Upper lobe of left lung (tissue), 6 donors: Measurements from ENCODE around the gene UBE3B. TPM values are rescaled to one million over a fixed set of nuclear protein-coding genes. Genes with fewer than 3 reads are reported as not detected.
A peak's percentile ranks its signal among the peaks of the same experiment; 100 is the strongest.
"Not testable (repeated sequence)": the region's sequence is repeated elsewhere in the genome, so short reads cannot be mapped to it uniquely, and the experiment has no call there.

ENCODE experiments used
- ATAC-seq, 2 donors: fragments of 200-7000 bp; cut with Tn5 transposase; one replicate each; pipeline ENCODE4 v1.9.1; 2022; ENCODE audit warnings: mild to moderate bottlenecking in 2 of 2, moderate library complexity in 2 of 2; ENCODE audit not compliant: low FRiP score in 2 of 2
- DNase-seq, 2 donors: peaks; one replicate each; pipeline ENCODE4 v3.0.0-alpha.2; 2019 to 2020
- H3K27ac ChIP-seq, 4 donors: fragments of 200-600 bp; sonication (generic); one replicate each; pipeline ENCODE4 v1.5.1; 2016 to 2019
- H3K27me3 ChIP-seq, 4 donors: fragments of 200-600 bp; sonication (generic); one replicate each; pipeline ENCODE4 v1.5.1; 2017 to 2019
- H3K36me3 ChIP-seq, 4 donors: fragments of 200-600 bp; sonication (generic); one replicate each; pipeline ENCODE4 v1.5.1; 2016 to 2019
- H3K4me1 ChIP-seq, 4 donors: fragments of 200-600 bp; sonication (generic); one replicate each; pipeline ENCODE4 v1.5.1; 2018 to 2019
- H3K4me3 ChIP-seq, 4 donors: fragments of 200-600 bp; sonication (generic); one replicate each; pipeline ENCODE4 v1.5.1; 2017 to 2019; ENCODE audit warnings: mild to moderate bottlenecking in 2 of 4, moderate library complexity in 1 of 4
- H3K9me3 ChIP-seq, 4 donors: fragments of 200-600 bp; sonication (generic); one replicate each; pipeline ENCODE4 v1.5.1; 2018 to 2019
- EP300 ChIP-seq, 4 donors: sonication (generic); formaldehyde crosslinking; IDR thresholded peaks; one replicate each; pipeline ENCODE4 v1.5.1; 2017; ENCODE audit warnings: antibody characterized with exemption in 4 of 4, control low read depth in 2 of 4
- POLR2A ChIP-seq, 4 donors: fragments of 450-650 bp; IDR thresholded peaks; one replicate each; pipeline ENCODE4 v1.5.1; 2016 to 2017; ENCODE audit warnings: antibody characterized with exemption in 4 of 4, mild to moderate bottlenecking in 2 of 4
- POLR2AphosphoS5 ChIP-seq, 2 donors: sonication (generic); formaldehyde crosslinking; IDR thresholded peaks; one replicate each; pipeline ENCODE4 v1.5.1; 2017; ENCODE audit warnings: antibody characterized with exemption in 2 of 2
- WGBS, 2 donors: methylation state at CpG; one replicate each; pipeline ENCODE4 v1.1.5; 2017 to 2018; 5-methylcytosine and 5-hydroxymethylcytosine counted together
- total RNA-seq, 6 donors: library from RNA; depleted of rRNA in 4 of 6; stranded (reverse); fragments of >200 nt in 4 of 6; gene quantifications; one replicate each; pipeline versions ENCODE4 v1.1.0 to v1.2.1, GENCODE V29; 2016 to 2021
- TF ChIP-seq, protein P1 (sequence below), 6 experiments: fragments of 450-650 bp in 4 of 6; fragments of 200-600 bp in 2 of 6; sonication (generic) in 2 of 6; IDR thresholded peaks; one replicate each; pipeline ENCODE4 v1.5.1; 2016 to 2019; ENCODE audit warnings: antibody characterized with exemption in 6 of 6
- donor health status: DM: no; HTN: no; CAD: no; lungs with moderate emphysema.
- donor health status: DM: no; HTN: yes; CAD: no; lungs with severe emphysema.

UBE3B gene
- total RNA-seq, 6 donors from 2014 or later = 27.0 to 69.1 (median 44.7) TPM

DNA sequence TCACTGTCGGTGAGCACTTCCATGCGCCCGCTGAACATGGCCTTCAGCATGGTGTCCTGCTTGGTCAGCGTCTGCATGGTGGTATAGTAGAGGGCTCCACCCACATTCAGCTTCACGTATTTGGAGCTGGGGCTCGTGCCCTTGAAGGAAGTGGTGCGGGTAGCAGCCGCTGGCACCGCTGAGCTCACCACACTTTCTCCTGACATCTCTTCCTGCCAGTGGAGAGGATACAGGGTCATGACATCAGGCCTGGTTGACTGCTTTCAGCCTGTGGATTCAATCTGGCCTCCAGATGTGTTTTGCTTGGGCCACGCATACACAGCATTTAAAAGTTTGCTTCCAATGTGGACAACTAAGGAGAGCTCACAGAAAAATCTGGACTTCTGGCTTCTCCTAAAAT, 7.9 kb upstream of the UBE3B start:
- no peak for ATAC-seq
- Histone ChIP-seq H3K27me3 (no peaks in the 10 kb centered on the region), H3K4me3 (no peak overlapping the region), H3K4me1 (peaks cover 53 to 93% (median 66%) of the 10 kb centered on the region in 4 donors), H3K36me3 (peaks cover 0 to 63% (median 20%) of the 10 kb centered on the region in 4 donors), H3K27ac (peak overlapping the region in 2 of 4 donors; percentile 5 to 6), H3K9me3 (no peaks in the 10 kb centered on the region)
- TF ChIP-seq POLR2A (IDR thresholded peaks at IDR 0.05) (no peak), EP300 (IDR thresholded peaks at IDR 0.05) (no peak), POLR2AphosphoS5 (IDR thresholded peaks at IDR 0.05) (no peak)
- TF ChIP-seq, protein P1, sequence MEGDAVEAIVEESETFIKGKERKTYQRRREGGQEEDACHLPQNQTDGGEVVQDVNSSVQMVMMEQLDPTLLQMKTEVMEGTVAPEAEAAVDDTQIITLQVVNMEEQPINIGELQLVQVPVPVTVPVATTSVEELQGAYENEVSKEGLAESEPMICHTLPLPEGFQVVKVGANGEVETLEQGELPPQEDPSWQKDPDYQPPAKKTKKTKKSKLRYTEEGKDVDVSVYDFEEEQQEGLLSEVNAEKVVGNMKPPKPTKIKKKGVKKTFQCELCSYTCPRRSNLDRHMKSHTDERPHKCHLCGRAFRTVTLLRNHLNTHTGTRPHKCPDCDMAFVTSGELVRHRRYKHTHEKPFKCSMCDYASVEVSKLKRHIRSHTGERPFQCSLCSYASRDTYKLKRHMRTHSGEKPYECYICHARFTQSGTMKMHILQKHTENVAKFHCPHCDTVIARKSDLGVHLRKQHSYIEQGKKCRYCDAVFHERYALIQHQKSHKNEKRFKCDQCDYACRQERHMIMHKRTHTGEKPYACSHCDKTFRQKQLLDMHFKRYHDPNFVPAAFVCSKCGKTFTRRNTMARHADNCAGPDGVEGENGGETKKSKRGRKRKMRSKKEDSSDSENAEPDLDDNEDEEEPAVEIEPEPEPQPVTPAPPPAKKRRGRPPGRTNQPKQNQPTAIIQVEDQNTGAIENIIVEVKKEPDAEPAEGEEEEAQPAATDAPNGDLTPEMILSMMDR (IDR thresholded peaks at IDR 0.05) = no peak
- no peak for DNase-seq
- WGBS, 2 donors = 88 to 89% methylated on average over 10 of the region's 10 CpGs

DNA sequence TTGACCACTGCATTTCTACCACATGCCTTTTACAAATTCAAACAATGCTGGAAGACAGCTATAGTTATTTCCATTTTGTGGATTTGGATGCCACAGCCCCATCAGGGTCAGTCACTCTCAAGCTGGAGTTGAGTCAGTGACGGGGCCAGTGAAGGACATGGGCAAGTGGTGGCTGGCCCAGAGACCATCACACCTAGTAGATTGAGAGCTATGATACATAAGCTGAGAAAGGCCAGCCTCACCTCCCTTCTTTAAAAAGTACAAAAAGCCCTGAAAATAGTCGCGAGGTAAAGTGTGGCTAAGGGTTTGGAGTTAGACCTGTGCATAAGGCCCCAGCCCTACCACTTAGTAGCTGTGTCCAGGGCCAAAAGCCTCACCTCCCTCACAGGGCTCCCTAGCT, 4.4 kb upstream of the UBE3B start:
- peaks cover 43 to 86% (median 52%) of the 10 kb centered on the region in 4 donors for H3K4me1 ChIP-seq
- no peaks in the 10 kb centered on the region for H3K27me3 ChIP-seq
- H3K27ac ChIP-seq = peak overlapping the region in 2 of 4 donors; percentile 11 to 23
- no peaks in the 10 kb centered on the region for H3K9me3 ChIP-seq
- WGBS, 2 donors = 87 to 91% methylated on average over 3 of the region's 3 CpGs
- no peak for DNase-seq
- ATAC-seq = no peak
- H3K36me3 ChIP-seq = peaks cover 0 to 32% (median 12%) of the 10 kb centered on the region in 4 donors
- TF ChIP-seq POLR2A (IDR thresholded peaks at IDR 0.05) (no peak), EP300 (IDR thresholded peaks at IDR 0.05) (no peak), POLR2AphosphoS5 (IDR thresholded peaks at IDR 0.05) (no peak)
- TF ChIP-seq, protein P1 (IDR thresholded peaks at IDR 0.05) = no peak
- no peak overlapping the region for H3K4me3 ChIP-seq

DNA sequence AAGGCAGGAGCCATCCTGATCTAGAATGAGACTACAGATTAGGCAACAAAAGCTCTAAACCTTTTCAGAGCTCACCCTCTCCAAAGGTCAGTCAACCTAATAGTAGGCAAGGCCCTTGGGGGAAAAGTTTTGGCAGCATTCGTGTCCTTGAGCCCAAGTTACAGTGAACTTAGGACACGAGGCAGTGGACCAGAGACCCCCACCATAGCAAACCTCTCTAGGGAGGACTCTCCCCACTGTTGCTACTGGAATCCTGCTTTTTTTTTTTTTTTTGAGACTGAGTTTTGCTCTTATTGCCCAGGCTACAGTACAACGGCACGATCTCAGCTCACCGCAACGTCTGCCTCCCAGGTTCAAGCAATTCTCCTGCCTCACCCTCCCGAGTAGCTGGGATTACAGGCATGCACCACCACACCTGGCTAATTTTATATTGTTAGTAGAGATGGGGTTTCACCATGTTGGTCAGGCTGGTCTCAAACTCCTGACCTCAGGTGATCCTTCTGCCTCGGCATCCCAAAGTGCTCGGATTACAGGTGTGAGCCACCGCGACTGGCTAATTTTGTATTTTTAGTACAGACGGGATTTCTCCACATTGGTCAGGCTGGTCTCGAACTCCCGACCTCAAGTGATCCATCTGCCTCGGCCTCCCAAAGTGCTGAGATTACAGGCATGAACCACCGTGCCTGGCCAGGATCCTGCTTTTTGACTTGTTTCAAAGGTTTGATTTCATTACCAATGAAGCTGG, 3.7 kb upstream of the UBE3B start:
- Histone ChIP-seq H3K36me3 (peaks cover 0 to 26% (median 7%) of the 10 kb centered on the region in 4 donors), H3K4me1 (peaks cover 45 to 87% (median 53%) of the 10 kb centered on the region in 4 donors), H3K27ac (peak overlapping the region in 2 of 4 donors; percentile 11 to 23)
- not testable (repeated sequence) for H3K4me3 ChIP-seq, H3K9me3 ChIP-seq, H3K27me3 ChIP-seq, DNase-seq, ATAC-seq
- WGBS, 2 donors = 87 to 91% methylated on average over 16 of the region's 16 CpGs

DNA sequence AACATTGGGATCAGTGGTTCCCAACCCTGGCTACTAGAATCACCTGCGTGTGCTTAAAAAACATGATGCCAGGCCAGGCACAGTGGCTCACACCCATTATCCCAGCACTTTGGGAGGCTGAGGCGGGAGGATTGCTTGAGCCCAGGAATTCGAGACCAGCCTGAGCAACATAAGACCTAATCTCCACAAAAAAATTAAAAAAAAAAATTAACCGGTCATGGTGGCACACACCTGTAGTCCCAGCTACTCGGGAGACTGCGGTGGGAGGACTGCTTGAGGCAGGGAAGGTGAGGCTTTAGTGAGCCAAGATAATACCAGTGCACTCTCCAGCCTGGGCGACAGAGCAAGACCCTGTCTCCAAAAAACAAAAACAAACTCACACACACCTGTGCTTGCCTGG, 2.3 kb upstream of the UBE3B start:
- Histone ChIP-seq H3K9me3 (no peaks in the 10 kb centered on the region), H3K27ac (peak overlapping the region in 2 of 4 donors; percentile 99 to 100), H3K27me3 (no peaks in the 10 kb centered on the region), H3K4me3 (peak overlapping the region in 1 of 4 donors; percentile 85), H3K4me1 (peaks cover 43 to 84% (median 51%) of the 10 kb centered on the region in 4 donors), H3K36me3 (peaks cover 0 to 12% (median 0%) of the 10 kb centered on the region in 4 donors)
- no peak for DNase-seq
- 86 to 91% methylated on average over 7 of the region's 7 CpGs for WGBS, 2 donors
- TF ChIP-seq, protein P1 (IDR thresholded peaks at IDR 0.05) = no peak
- TF ChIP-seq POLR2A (IDR thresholded peaks at IDR 0.05) (no peak), EP300 (IDR thresholded peaks at IDR 0.05) (no peak), POLR2AphosphoS5 (IDR thresholded peaks at IDR 0.05) (no peak)
- no peak for ATAC-seq

- TF ChIP-seq, protein P1 (IDR thresholded peaks at IDR 0.05) = no peak
- TF ChIP-seq POLR2A (IDR thresholded peaks at IDR 0.05) = no peak
- no peak for TF ChIP-seq EP300 (IDR thresholded peaks at IDR 0.05)
- TF ChIP-seq POLR2AphosphoS5 (IDR thresholded peaks at IDR 0.05) = no peak
- Histone ChIP-seq H3K36me3 (peaks cover 0 to 9% (median 0%) of the 10 kb centered on the region in 4 donors), H3K9me3 (no peaks in the 10 kb centered on the region), H3K27me3 (no peaks in the 10 kb centered on the region), H3K4me1 (peaks cover 42 to 74% (median 48%) of the 10 kb centered on the region in 4 donors), H3K27ac (peak overlapping the region; percentile 96 to 100 (median 98)), H3K4me3 (peak overlapping the region; percentile 85 to 99 (median 94))
- ATAC-seq = no peak
- DNase-seq = no peak
- 16 to 22% methylated on average over 19 of the region's 19 CpGs for WGBS, 2 donors
Measured at GRCh38 chr12:109475993-109476806, 1.2 kb upstream of the UBE3B start.
